ENCODE results near the gene STX10.
"Not testable (repeated sequence)": the region's sequence is repeated elsewhere in the genome, so short reads cannot be mapped to it uniquely, and the experiment has no call there.

STX10 gene

GRCh38 chr19:13164343-13165161 is 14.4 kb upstream of the STX10 start:
- no peak for DNase-seq

GRCh38 chr19:13163609-13164342 is 13.6 kb upstream of the STX10 start:
- DNase-seq, result peak in 1 of 2 donors; percentile 29

GRCh38 chr19:13162724-13163608 is 12.8 kb upstream of the STX10 start:
- peak; percentile 92 to 96 for DNase-seq

- DNase-seq, result peak; percentile 55 to 63
Observed at GRCh38 chr19:13160557-13160956, 10.4 kb upstream of the STX10 start.

DNA sequence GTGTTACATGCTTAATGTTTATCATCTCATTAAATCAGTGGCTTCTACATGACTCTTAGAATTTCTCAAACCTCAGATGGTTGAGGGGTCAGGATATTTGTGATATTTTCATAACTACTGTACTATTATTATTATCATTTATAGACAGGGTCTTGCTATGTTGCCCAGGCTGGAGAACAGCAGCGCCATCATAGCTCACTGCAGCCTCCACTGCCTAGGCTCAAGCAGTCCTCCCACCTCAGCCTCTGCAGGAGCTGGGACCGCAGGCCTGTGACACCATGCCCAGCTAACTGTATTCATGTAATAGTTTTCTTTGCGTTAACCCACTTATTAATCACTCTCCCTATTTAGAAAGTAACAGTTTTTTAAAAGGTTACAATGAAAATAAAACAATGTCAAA is 9.5 kb upstream of the STX10 start:
- no peak for DNase-seq

DNA sequence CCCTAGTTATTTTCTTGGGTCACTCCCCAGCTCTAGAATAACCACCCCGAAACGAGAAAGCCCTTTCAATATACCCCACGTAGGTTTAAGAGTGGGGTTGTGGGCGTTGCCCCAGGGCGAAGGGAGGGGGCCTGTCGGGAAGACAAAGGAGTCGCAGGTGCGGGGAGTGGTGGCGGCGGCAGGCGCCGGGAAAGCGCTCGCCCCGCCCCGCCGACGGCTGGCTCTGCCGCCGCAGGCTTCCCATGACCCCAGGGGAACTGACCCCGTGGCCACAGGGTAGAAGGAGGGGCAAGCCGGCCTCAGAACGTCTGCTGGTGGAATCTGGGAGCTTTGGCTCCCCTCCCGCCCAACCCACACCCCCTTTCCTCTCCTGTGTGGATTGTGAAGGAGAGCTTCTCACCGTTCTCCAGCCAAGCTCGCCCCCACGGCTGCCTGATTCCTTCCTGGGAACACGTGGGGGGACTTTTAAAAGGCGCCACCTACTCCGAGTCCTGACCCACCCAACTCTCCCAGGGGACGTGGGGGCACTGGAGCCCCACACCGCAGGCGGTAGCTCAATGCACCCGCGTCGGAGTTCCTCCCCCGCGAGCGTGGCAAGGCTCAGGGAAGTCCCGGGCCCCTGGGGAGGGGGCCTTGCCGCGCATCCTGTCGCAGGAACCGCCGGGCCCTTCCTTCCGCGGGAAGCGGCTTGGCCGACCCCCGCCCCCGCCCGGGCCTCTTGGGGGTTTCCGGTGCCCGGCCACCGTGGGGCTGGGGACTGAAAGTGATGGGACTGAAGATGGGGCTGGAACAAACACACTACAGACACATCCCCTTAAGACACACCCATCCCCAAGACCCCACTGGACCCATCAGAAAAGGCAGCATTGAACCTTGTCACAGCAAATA is 5.5 kb upstream of the STX10 start:
- DNase-seq, result peak; percentile 57 to 68

- DNase-seq, result peak; percentile 82 to 97
Observed at GRCh38 chr19:13154911-13155471, 4.8 kb upstream of the STX10 start.

- peak; percentile 99 for DNase-seq
Observed at GRCh38 chr19:13154241-13154778, 4.1 kb upstream of the STX10 start.

- DNase-seq, result peak; percentile 15 to 20
Observed at GRCh38 chr19:13153569-13154240, 3.5 kb upstream of the STX10 start.

DNA sequence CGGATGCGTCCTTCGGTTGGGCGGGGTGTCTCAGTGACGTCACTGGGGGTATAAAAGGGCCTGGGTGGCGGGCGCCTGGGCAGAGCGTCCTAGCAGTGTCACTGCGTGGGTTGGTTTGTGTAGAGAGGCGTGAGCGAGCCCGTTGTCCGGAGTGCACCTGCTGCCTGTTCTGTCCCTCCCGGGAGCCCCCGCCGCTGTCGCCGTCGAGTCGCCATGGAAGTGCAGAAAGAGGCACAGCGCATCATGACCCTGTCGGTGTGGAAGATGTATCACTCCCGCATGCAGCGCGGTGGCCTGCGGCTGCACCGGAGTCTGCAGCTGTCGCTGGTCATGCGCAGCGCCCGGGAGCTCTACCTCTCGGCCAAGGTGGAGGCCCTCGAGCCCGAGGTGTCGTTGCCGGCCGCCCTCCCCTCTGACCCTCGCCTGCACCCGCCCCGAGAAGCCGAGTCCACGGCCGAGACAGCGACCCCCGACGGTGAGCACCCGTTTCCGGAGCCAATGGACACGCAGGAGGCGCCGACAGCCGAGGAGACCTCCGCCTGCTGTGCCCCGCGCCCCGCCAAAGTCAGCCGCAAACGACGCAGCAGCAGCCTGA is 2.9 kb upstream of the STX10 start:
- peak; percentile 95 to 99 for DNase-seq

- peak in 1 of 2 donors; percentile 58 for DNase-seq
Observed at GRCh38 chr19:13152356-13152973, 2.3 kb upstream of the STX10 start.

GRCh38 chr19:13151605-13152355 is 1.6 kb upstream of the STX10 start:
- peak; percentile 91 to 98 for DNase-seq

DNA sequence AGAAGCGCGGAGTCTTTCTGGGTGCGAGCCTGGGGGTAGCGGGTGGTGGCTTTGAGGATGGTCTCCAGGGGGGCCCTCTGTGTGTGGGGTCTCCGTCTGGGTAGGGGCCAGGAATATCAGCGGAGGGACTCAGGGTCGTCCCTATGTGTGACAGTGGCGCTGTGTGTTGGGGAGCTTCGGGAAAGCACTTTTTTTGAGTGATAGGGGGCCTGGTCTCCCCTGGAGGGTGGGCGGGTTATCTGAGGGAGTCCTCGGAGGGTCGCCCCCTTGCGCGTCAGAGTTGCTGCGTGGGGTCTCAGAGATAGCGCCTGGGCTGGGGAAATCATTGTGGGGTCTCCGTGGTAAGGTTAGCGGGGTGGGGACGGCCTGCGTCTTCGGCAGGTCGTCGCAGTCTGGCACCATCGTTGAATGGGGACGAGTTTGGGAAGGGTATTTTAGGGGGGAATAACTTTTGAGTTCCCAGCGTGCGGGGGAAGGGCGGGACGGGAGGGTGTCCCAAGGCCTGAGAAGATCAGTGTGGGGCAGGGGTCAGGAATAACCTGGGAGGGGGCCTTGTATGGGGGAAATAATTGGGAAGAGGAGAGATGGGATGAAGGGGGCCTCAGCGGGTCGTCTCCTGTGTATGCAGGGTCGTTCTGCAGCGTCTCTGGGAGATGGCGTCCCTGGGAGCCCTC is 893 bp upstream of the STX10 start:
- no peak for DNase-seq

DNA sequence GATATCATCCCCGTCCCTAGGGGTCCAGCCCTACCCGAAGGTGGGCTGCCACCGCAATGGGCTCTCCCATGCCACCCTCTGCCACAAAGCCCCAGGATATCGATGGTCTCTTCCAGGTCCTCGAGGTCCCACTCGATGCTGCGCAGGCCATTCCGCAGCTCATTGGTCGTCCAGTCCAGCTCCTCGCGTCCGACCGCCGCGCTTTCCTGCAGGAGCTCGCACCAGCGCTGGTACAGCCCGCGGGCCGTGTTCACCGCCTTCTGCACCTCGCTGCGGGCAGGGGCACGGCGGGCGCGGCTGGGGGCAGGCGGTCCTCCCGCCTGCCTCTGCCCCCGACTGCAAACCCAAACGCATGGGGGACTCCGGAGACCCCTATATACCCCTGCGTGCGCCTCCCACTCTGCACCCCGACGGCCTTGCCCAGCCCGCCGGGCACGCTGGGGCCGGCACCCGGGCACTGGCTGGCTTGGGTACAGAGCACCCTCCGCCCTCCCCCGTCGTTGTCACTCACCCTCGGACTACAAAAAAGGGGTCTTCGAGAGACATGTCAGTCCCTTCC is 468 bp downstream of the STX10 start:
- peak in 1 of 2 donors; percentile 23 for DNase-seq

DNA sequence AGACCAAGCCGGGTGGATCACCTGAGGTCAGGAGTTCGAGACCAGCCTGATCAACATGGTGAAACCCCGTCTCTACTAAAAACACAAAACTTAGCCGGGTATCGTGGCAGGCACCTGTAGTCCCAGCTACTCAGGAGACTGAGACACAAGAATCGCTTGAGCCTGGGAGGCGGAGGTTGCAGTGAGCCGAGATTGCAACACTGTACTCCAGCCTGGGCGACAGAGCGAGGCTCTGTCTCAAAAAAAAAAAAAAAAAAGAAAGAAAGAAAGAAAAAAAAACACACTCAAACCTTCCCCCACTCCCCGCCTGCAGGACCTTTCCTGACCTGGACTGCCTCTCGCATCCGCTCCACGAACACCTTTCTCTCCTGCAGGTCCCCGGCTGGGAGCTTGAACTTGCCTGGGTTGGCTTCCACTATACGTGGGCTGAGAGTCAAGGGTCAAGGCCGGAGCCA is 975 bp downstream of the STX10 start:
- not testable (repeated sequence) for DNase-seq

DNA sequence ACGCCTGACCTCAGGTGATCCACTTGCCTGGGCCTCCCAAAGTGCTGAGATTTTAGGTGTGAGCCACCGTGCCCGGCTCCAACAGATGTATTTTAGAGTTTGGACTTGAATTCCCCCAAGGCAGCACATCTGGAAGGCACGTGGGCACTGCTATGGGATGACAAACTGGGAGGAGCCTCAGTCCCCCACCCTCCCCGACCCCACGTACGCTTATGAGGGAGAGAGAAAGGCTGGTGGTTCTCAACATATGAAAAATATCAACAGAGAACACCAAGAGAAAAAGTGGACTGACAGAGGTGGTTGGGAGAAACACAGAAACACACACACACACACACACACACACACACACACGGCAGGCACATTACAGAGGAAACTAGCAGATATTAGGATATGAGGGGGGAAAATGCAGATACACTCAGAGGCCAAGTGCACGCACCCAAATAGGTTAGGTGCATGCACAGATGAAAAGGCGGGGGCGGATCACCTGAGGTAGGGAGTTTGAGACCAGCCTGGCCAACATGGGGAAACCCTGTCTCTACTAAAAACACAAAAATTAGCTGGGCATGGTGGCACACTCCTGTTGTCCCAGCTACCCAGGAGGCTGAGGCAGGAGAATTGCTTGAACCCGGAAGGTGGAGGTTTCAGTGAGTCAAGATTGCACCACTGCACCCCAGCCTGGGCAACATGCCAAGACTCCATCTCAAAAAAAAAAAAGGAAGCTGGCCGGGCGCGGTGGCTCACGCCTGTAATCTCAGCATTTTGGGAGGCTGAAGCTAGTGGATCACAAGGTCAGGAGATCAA is 3.2 kb downstream of the STX10 start:
- DNase-seq, result peak; percentile 68 to 89

- no peak for DNase-seq
Observed at GRCh38 chr19:13139633-13140311, 10.4 kb downstream of the STX10 start.
